ENCODE data around the gene EFNA4.

GRCh38 chr1:155029513-155030242 is 33.9 kb upstream of the EFNA4 start:
- TF ChIP-seq EZH2 (IDR thresholded peaks at IDR 0.05; ENCODE audit: insufficient read depth, poor library complexity, severe bottlenecking) (no peak), EZH2phosphoT487 (IDR thresholded peaks at IDR 0.05; ENCODE audit: insufficient read depth, low read depth) (no peak)

Measured in GM23248 (cell line).